Astrocyte (in vitro differentiated cells and primary cell): ENCODE results near the gene EMC1. TPM values are rescaled to one million over a fixed set of nuclear protein-coding genes. Genes with fewer than 3 reads are reported as not detected.
"Not testable (repeated sequence)": the region's sequence is repeated elsewhere in the genome, so short reads cannot be mapped to it uniquely, and the experiment has no call there.

ENCODE experiments used
- DNase-seq: peaks from one replicate; pipeline ENCODE4 v3.0.0-alpha.2; 2010; ENCODE audit warnings: low read depth
- FAIRE-seq: peaks from 2 replicates; lab custom pipeline; 2011; peaks lifted over from hg19 to GRCh38; lab: Jason Lieb, UNC
- H2AFZ ChIP-seq: 2 replicates; pipeline ENCODE4 v1.6.0; 2012; ENCODE audit warnings: low read depth, low read length, inconsistent platforms
- H3K27ac ChIP-seq: 2 replicates; pipeline ENCODE4 v1.5.1; 2011; ENCODE audit warnings: low read depth, low read length, inconsistent platforms
- H3K27me3 ChIP-seq: 2 replicates; pipeline ENCODE4 v1.6.0; 2011; ENCODE audit warnings: low read length, inconsistent platforms; ENCODE audit not compliant: insufficient read depth
- H3K36me3 ChIP-seq: 2 replicates; pipeline ENCODE4 v1.5.1; 2011; ENCODE audit warnings: low read length, inconsistent platforms; ENCODE audit not compliant: insufficient read depth
- H3K4me1 ChIP-seq: 2 replicates; pipeline ENCODE4 v1.5.1; 2011; ENCODE audit warnings: low read length, inconsistent platforms; ENCODE audit not compliant: insufficient read depth
- H3K4me2 ChIP-seq: 2 replicates; pipeline ENCODE4 v1.6.0; 2012; ENCODE audit warnings: low read length, inconsistent platforms
- H3K4me3 ChIP-seq: 2 replicates; pipeline ENCODE4 v1.5.1; 2011; ENCODE audit warnings: low read depth, mild to moderate bottlenecking, low read length, inconsistent platforms; ENCODE audit not compliant: insufficient read depth
- H3K79me2 ChIP-seq: 2 replicates; pipeline ENCODE4 v1.6.0; 2012; ENCODE audit warnings: mild to moderate bottlenecking, low read length, inconsistent platforms; ENCODE audit not compliant: insufficient read depth
- H3K9ac ChIP-seq: 2 replicates; pipeline ENCODE4 v1.6.0; 2012; ENCODE audit warnings: mild to moderate bottlenecking, low read length, inconsistent platforms
- H3K9me3 ChIP-seq: 2 replicates; pipeline ENCODE4 v1.5.1; 2012; ENCODE audit warnings: low read depth, mild to moderate bottlenecking, low read length, inconsistent platforms; ENCODE audit not compliant: insufficient read depth
- H4K20me1 ChIP-seq: 2 replicates; pipeline ENCODE4 v1.6.0; 2012; ENCODE audit warnings: low read length, inconsistent platforms; ENCODE audit not compliant: insufficient read depth
- H3K27ac Mint-ChIP-seq: one replicate; pipeline ENCODE4 v1.8.0; 2021; ENCODE audit warnings: mild to moderate bottlenecking, mixed read lengths; ENCODE audit not compliant: unreplicated experiment
- H3K27me3 Mint-ChIP-seq: one replicate; pipeline ENCODE4 v1.8.0; 2021; ENCODE audit warnings: low read depth, mixed read lengths; ENCODE audit not compliant: unreplicated experiment
- H3K36me3 Mint-ChIP-seq: one replicate; pipeline ENCODE4 v1.8.0; 2021; ENCODE audit warnings: low read depth, mixed read lengths; ENCODE audit not compliant: unreplicated experiment
- H3K4me1 Mint-ChIP-seq: one replicate; pipeline ENCODE4 v1.8.0; 2021; ENCODE audit warnings: low read depth, mixed read lengths; ENCODE audit not compliant: unreplicated experiment
- H3K4me3 Mint-ChIP-seq: one replicate; pipeline ENCODE4 v1.8.0; 2021; ENCODE audit warnings: mild to moderate bottlenecking, moderate library complexity, mixed read lengths; ENCODE audit not compliant: unreplicated experiment
- H3K9me3 Mint-ChIP-seq: one replicate; pipeline ENCODE4 v1.8.0; 2021; ENCODE audit warnings: mild to moderate bottlenecking, mixed read lengths; ENCODE audit not compliant: unreplicated experiment
- CTCF ChIP-seq: IDR thresholded peaks from 2 replicates; pipeline ENCODE4 v1.5.1; 2011; ENCODE audit warnings: low read depth, mild to moderate bottlenecking, inconsistent platforms, low read length, moderate library complexity; ENCODE audit not compliant: insufficient read depth
- EZH2 ChIP-seq: IDR thresholded peaks from 2 replicates; pipeline ENCODE4 v1.6.1; 2012; ENCODE audit warnings: mild to moderate bottlenecking, low read length, inconsistent platforms; ENCODE audit not compliant: insufficient read depth
- total RNA-seq: library from RNA; stranded (reverse); gene quantifications from 2 replicates; pipeline ENCODE4 v1.2.1, GENCODE V29; 2021

The EMC1 gene
- total RNA-seq, 1 donor from 2014 or later: 89.3 TPM

GRCh38 chr1:19232524-19232846, 18.8 kb downstream of the EMC1 start:
- Histone ChIP-seq H3K4me3 (no peak overlapping the region), H3K27ac (no peak overlapping the region), H3K9ac (no peak overlapping the region), H3K36me3 (peaks cover 54% of the 10 kb centered on the region), H3K79me2 (no peaks in the 10 kb centered on the region), H3K9me3 (no peaks in the 10 kb centered on the region), H3K4me2 (no peak overlapping the region), H2AFZ (no peak overlapping the region), H4K20me1 (peaks cover 8% of the 10 kb centered on the region), H3K27me3 (no peaks in the 10 kb centered on the region), H3K4me1 (no peaks in the 10 kb centered on the region)
- DNase-seq (no peak), FAIRE-seq (no peak)
- peaks cover 30% of the 10 kb centered on the region for H3K36me3 Mint-ChIP-seq
- no peaks in the 10 kb centered on the region for H3K9me3 Mint-ChIP-seq
- H3K4me3 Mint-ChIP-seq: no peak overlapping the region
- no peak overlapping the region for H3K27ac Mint-ChIP-seq
- H3K27me3 Mint-ChIP-seq: no peaks in the 10 kb centered on the region
- no peak for TF ChIP-seq EZH2
- no peak for TF ChIP-seq CTCF
- no peaks in the 10 kb centered on the region for H3K4me1 Mint-ChIP-seq

- H3K4me3 Mint-ChIP-seq, DNase-seq, H3K9me3 ChIP-seq, H3K79me2 ChIP-seq, H3K27ac Mint-ChIP-seq, H3K4me1 Mint-ChIP-seq, H3K27me3 ChIP-seq, FAIRE-seq, H3K27ac ChIP-seq, H3K27me3 Mint-ChIP-seq, H3K4me3 ChIP-seq, H3K9ac ChIP-seq, H3K4me2 ChIP-seq, H2AFZ ChIP-seq, H3K4me1 ChIP-seq, H3K9me3 Mint-ChIP-seq: not testable (repeated sequence)
- H3K36me3 Mint-ChIP-seq: peaks cover 29% of the 10 kb centered on the region
- H4K20me1 ChIP-seq: peaks cover 12% of the 10 kb centered on the region
- H3K36me3 ChIP-seq: peaks cover 52% of the 10 kb centered on the region
Measured at GRCh38 chr1:19231736-19232523, 19.4 kb downstream of the EMC1 start.

- no peak for FAIRE-seq
- Histone ChIP-seq H2AFZ (no peak overlapping the region), H3K4me3 (no peak overlapping the region), H3K27ac (no peak overlapping the region), H3K79me2 (no peaks in the 10 kb centered on the region), H3K9ac (no peak overlapping the region), H4K20me1 (peaks cover 12% of the 10 kb centered on the region), H3K9me3 (no peaks in the 10 kb centered on the region), H3K4me2 (no peak overlapping the region), H3K27me3 (no peaks in the 10 kb centered on the region), H3K4me1 (no peaks in the 10 kb centered on the region), H3K36me3 (peaks cover 56% of the 10 kb centered on the region)
- no peak for DNase-seq
- Mint-ChIP-seq H3K27ac (no peak overlapping the region), H3K27me3 (no peaks in the 10 kb centered on the region), H3K9me3 (no peaks in the 10 kb centered on the region), H3K4me3 (no peak overlapping the region), H3K4me1 (no peaks in the 10 kb centered on the region), H3K36me3 (peaks cover 31% of the 10 kb centered on the region)
- TF ChIP-seq CTCF: no peak
- TF ChIP-seq EZH2: no peak
Measured at GRCh38 chr1:19229828-19230325, 21.4 kb downstream of the EMC1 start.
